NCI-H2171 (cell line): Measurements from ENCODE around the gene RYR2.

Source experiments
- DNase-seq: peaks from one replicate; lab custom pipeline; 2025; lab: John Stamatoyannopoulos, UW

RYR2 gene

GRCh38 chr1:237864338-237865244, 822.6 kb downstream of the RYR2 start:
- DNase-seq, result no peak

- no peak for DNase-seq
Measured at GRCh38 chr1:237867380-237867888, 825.5 kb downstream of the RYR2 start.

- DNase-seq, result no peak
Measured at GRCh38 chr1:237868817-237869600, 827.0 kb downstream of the RYR2 start.

GRCh38 chr1:237873487-237874211, 831.7 kb downstream of the RYR2 start:
- DNase-seq, result no peak

GRCh38 chr1:237875291-237875690, 833.3 kb downstream of the RYR2 start:
- DNase-seq, result no peak

GRCh38 chr1:237877631-237878030, 835.6 kb downstream of the RYR2 start:
- no peak for DNase-seq

GRCh38 chr1:237878406-237878805, 836.4 kb downstream of the RYR2 start:
- no peak for DNase-seq

GRCh38 chr1:237879195-237879594, 837.2 kb downstream of the RYR2 start:
- no peak for DNase-seq
